ENCODE data around the gene NKIRAS2. TPM values are rescaled to one million over a fixed set of nuclear protein-coding genes. Genes with fewer than 3 reads are reported as not detected.

Gene NKIRAS2
- total and polyA plus RNA-seq, 2 of the 13 experiments (the other 11 are each of a cell fraction or from before 2014, with no cell fraction given): 27.9 to 42.0 TPM

GRCh38 chr17:42027961-42028790 lies 8.3 kb downstream of the NKIRAS2 start (continued):
- TF ChIP-seq KIAA2018 (CRISPR knock-in tag; IDR thresholded peaks at IDR 0.05; ENCODE audit: borderline replicate concordance) (no peak), ZNF746 (CRISPR knock-in tag; IDR thresholded peaks at IDR 0.05) (no peak), NCOA2 (CRISPR knock-in tag; IDR thresholded peaks at IDR 0.05) (0 out of 2 replicates have a peak, but pooled peaks have one; percentile 24), AKNA (CRISPR knock-in tag; IDR thresholded peaks at IDR 0.05; ENCODE audit: borderline replicate concordance) (no peak), ZNF414 (CRISPR knock-in tag; IDR thresholded peaks at IDR 0.05) (peak; percentile 27; the same call in 1 of the 2 replicates), NR3C1 (CRISPR knock-in tag; IDR thresholded peaks at IDR 0.05) (no peak), MLLT10 (CRISPR knock-in tag; IDR thresholded peaks at IDR 0.05) (no peak), ZNF749 (CRISPR knock-in tag; IDR thresholded peaks at IDR 0.05; ENCODE audit: borderline replicate concordance) (no peak), GLMP (CRISPR knock-in tag; IDR thresholded peaks at IDR 0.05; ENCODE audit: borderline replicate concordance) (no peak), ATAD3A (CRISPR knock-in tag; IDR thresholded peaks at IDR 0.05) (no peak), ZNF362 (CRISPR knock-in tag; IDR thresholded peaks at IDR 0.05; ENCODE audit: borderline replicate concordance) (no peak)

Measured in HepG2 (cell line).